A673 (cell line): ENCODE measurements around the gene FZD10. TPM values are rescaled to one million over a fixed set of nuclear protein-coding genes. Genes with fewer than 3 reads are reported as not detected.

ENCODE experiments used
- BruUV-seq: library from RNA; stranded (reverse); fragments of 400-500 nt; replicated peaks from 2 replicates; lab custom pipeline; 2021; lab: Mats Ljungman, UMichigan
- CTCF ChIA-PET: fragments of 300-600 bp; sonication (Branson Sonifier 250); formaldehyde crosslinking; loops from one replicate; lab custom pipeline; 2022; ENCODE audit warnings: antibody characterized with exemption; lab: Charles Lee
- POLR2A ChIA-PET: fragments of 300-600 bp; sonication (Branson Sonifier 250); formaldehyde crosslinking; loops from one replicate; lab custom pipeline; 2022; ENCODE audit warnings: antibody characterized with exemption; ENCODE audit not compliant: low non-redundant PET; lab: Charles Lee
- DNase-seq: peaks from one replicate; pipeline ENCODE4 v3.0.0-alpha.2; 2015; ENCODE audit warnings: low spot score
- H3K27ac ChIP-seq: fragments of 200-600 bp; sonication (generic); 2 replicates; pipeline ENCODE4 v1.5.1; 2016; ENCODE audit warnings: mixed run types, low read depth, mild to moderate bottlenecking, mixed read lengths, antibody characterized with exemption, low read length; ENCODE audit not compliant: poor library complexity, severe bottlenecking
- H3K27me3 ChIP-seq: fragments of 200-600 bp; sonication (generic); replicated peaks from 2 replicates; pipeline ENCODE4 v1.6.1; 2017; ENCODE audit warnings: mixed run types, low read depth, mild to moderate bottlenecking, mixed read lengths, antibody characterized with exemption, low read length; ENCODE audit not compliant: insufficient read depth, poor library complexity
- H3K36me3 ChIP-seq: fragments of 200-600 bp; sonication (generic); 2 replicates; pipeline ENCODE4 v1.6.1; 2016; ENCODE audit warnings: mixed run types, mild to moderate bottlenecking, mixed read lengths, antibody characterized with exemption, low read length; ENCODE audit not compliant: insufficient read depth, poor library complexity, severe bottlenecking
- H3K4me1 ChIP-seq: fragments of 200-600 bp; sonication (generic); 2 replicates; pipeline ENCODE4 v1.6.1; 2017; ENCODE audit warnings: mixed run types, mild to moderate bottlenecking, mixed read lengths, antibody characterized with exemption, low read length; ENCODE audit not compliant: insufficient read depth, poor library complexity, severe bottlenecking
- H3K4me3 ChIP-seq: fragments of 200-600 bp; sonication (generic); 2 replicates; pipeline ENCODE4 v1.5.1; 2016; ENCODE audit warnings: low read depth, mixed run types, mild to moderate bottlenecking, mixed read lengths, low read length; ENCODE audit not compliant: poor library complexity, severe bottlenecking
- H3K9me3 ChIP-seq: fragments of 200-600 bp; sonication (generic); 2 replicates; pipeline ENCODE4 v1.6.1; 2016; ENCODE audit warnings: mixed run types, low read depth, mild to moderate bottlenecking, mixed read lengths, antibody characterized with exemption, low read length; ENCODE audit not compliant: poor library complexity, severe bottlenecking
- EZH2 ChIP-seq: fragments of 200-600 bp; sonication (generic); IDR thresholded peaks from 2 replicates; pipeline ENCODE4 v1.6.1; 2017; ENCODE audit warnings: borderline replicate concordance, low read depth, mild to moderate bottlenecking, mixed read lengths, antibody characterized with exemption, low read length; ENCODE audit not compliant: poor library complexity, severe bottlenecking
- intact Hi-C: fragments of 100-400 bp; cut with micrococcal nuclease; formaldehyde crosslinking; loops from one replicate; pipeline ENCODE4 v1.10.0; 2022; ENCODE audit not compliant: unreplicated experiment
- total RNA-seq: library from RNA; stranded (reverse); gene quantifications from 2 replicates; pipeline ENCODE4 v1.2.3, GENCODE V29; 2021
- TF ChIP-seq, protein P1 (sequence below): fragments of 300-800, 200-600 bp; sonication (generic); conservative IDR thresholded peaks from 2 replicates; pipeline ENCODE4 v1.5.1; 2017; ENCODE audit warnings: low read depth, mild to moderate bottlenecking, antibody characterized with exemption, low read length, moderate library complexity, mixed read lengths

The FZD10 gene
- total RNA-seq, 1 experiment from 2014 or later, result not detected

DNA sequence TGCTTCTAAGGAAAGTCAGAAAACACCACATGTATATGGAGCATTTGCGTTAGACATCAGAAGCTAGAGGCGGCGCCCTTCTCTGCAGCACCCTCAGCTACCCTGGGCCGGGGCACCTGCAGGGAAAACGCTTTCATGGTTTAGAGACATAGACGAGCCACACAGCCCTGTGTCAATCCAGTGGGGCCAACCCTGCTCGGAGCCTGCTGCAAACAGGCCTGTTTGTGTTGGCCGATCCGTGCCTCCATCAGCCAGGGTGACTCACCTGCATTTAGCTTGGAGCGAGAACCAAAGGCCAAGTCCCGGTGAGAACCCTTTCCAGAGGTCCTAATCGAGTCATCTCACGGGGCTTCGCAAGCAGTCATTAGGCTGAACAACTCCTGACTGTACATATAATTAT lies 19.5 kb upstream of the FZD10 start:
- intact Hi-C loops, result no loop called here
- no peak overlapping the region for H3K27ac ChIP-seq
- H3K9me3 ChIP-seq, result no peaks in the 10 kb centered on the region
- ChIA-PET CTCF (no interaction called here), POLR2A (no interaction called here)
- H3K4me1 ChIP-seq, result no peaks in the 10 kb centered on the region
- TF ChIP-seq, protein P1, sequence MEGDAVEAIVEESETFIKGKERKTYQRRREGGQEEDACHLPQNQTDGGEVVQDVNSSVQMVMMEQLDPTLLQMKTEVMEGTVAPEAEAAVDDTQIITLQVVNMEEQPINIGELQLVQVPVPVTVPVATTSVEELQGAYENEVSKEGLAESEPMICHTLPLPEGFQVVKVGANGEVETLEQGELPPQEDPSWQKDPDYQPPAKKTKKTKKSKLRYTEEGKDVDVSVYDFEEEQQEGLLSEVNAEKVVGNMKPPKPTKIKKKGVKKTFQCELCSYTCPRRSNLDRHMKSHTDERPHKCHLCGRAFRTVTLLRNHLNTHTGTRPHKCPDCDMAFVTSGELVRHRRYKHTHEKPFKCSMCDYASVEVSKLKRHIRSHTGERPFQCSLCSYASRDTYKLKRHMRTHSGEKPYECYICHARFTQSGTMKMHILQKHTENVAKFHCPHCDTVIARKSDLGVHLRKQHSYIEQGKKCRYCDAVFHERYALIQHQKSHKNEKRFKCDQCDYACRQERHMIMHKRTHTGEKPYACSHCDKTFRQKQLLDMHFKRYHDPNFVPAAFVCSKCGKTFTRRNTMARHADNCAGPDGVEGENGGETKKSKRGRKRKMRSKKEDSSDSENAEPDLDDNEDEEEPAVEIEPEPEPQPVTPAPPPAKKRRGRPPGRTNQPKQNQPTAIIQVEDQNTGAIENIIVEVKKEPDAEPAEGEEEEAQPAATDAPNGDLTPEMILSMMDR, result no peak
- TF ChIP-seq EZH2, result no peak
- DNase-seq, result no peak
- H3K4me3 ChIP-seq, result no peak overlapping the region
- H3K27me3 ChIP-seq, result peaks cover 8% of the 10 kb centered on the region
- BruUV-seq, result no TSS peak
- no peaks in the 10 kb centered on the region for H3K36me3 ChIP-seq

DNA sequence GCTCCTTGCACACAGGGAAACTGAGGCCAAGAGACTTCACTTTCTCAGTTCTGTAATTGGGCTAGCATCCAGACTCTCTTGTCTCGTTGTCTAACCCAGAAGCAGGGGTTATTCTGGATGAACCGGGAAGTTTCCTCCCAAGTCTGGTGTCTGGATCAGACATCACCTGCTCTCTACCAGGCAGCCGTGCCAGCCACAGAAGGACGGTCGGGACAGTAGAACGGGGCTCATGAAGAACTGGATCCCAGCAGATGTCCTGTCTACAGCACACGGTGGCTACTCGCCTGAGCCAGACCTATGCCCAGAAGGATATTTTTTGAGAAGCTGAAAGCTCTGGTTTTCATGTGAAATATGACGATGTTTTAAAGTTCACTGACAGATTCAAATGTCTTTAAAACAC lies 19.1 kb upstream of the FZD10 start:
- intact Hi-C loops, result no loop called here

DNA sequence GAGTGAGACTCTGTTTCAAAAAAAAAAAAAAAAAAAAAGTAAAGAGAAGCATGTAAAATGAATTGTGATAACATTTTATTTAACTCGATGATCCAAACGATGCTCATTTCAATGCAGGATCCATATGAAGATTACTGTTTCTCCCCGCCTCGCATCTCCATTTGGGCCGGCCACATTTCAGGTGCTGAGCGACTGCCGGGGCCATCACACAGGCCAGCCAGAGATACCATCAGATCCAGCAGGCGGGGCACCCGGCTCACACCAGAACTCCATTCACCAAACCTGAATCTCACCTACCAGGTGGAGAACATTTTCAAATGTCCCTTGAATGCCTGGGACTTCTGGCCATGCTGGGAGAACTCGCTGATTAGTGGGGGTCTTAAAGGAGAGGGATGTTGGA lies 18.0 kb upstream of the FZD10 start:
- no peak overlapping the region for H3K27ac ChIP-seq
- no peaks in the 10 kb centered on the region for H3K9me3 ChIP-seq
- TF ChIP-seq, protein P1, result no peak
- no peak for TF ChIP-seq EZH2
- BruUV-seq, result no TSS peak
- H3K36me3 ChIP-seq, result no peaks in the 10 kb centered on the region
- CTCF ChIA-PET, result no interaction called here
- intact Hi-C loops, result no loop called here
- no peak overlapping the region for H3K4me3 ChIP-seq
- POLR2A ChIA-PET, result no interaction called here
- DNase-seq, result no peak
- peaks cover 8% of the 10 kb centered on the region for H3K27me3 ChIP-seq
- H3K4me1 ChIP-seq, result no peaks in the 10 kb centered on the region

More for the DNA sequence above, 19.1 kb upstream of the FZD10 start:
- no peaks in the 10 kb centered on the region for H3K4me1 ChIP-seq
- H3K27ac ChIP-seq, result no peak overlapping the region
- H3K27me3 ChIP-seq, result peaks cover 8% of the 10 kb centered on the region
- no peak for DNase-seq
- no peaks in the 10 kb centered on the region for H3K36me3 ChIP-seq
- no peak for TF ChIP-seq EZH2
- TF ChIP-seq, protein P1, result no peak
- ChIA-PET POLR2A (no interaction called here), CTCF (no interaction called here)
- no TSS peak for BruUV-seq
- H3K9me3 ChIP-seq, result no peaks in the 10 kb centered on the region
- no peak overlapping the region for H3K4me3 ChIP-seq
